ENCODE measurements around the gene DDTL.
"Not testable (repeated sequence)": the region's sequence is repeated elsewhere in the genome, so short reads cannot be mapped to it uniquely, and the experiment has no call there.

DDTL gene

DNA sequence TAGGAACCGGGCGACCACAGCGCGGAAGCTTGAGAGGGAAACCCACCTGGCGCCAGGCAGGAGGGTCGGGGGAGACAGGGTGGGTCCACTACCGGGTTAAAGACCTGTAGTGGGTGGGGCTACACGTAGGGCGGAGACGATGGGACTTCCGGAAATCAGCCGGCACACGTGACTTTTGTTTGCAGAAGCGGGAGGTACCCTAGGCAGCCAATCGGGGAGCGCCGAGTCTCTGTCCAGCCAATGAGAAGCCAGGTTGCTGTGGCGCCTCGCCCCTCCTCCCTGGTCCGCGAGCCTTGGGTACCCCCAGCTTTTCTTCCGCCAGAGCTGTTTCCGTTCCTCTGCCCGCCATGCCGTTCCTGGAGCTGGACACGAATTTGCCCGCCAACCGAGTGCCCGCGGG, at the start of gene DDTL:
TSS of gene DDTL (plus strand) at position 321 of the 400 bp plus-strand sequence. CDS start at position 348, 27 bp downstream.
- CTCF ChIA-PET; POLR2A ChIA-PET; DNase-seq (ENCODE audit: extremely low spot score): not testable (repeated sequence)

GRCh38 chr22:23920267-23920611, 46.4 kb upstream of the DDTL start:
- CTCF ChIA-PET, result interaction anchor here (1.0 to 1.7 kb wide), 2 partner anchors 26 to 32 kb away, joined by 3 to 5 read pairs; partner anchors contain the start of gene MIF
- POLR2A ChIA-PET, result interaction anchor here (1.2 to 1.6 kb wide), 3 partner anchors 22 to 63 kb away, joined by 3 to 14 read pairs (median 6); partner anchors contain the start of genes MIF and SLC2A11
- not testable (repeated sequence) for DNase-seq (ENCODE audit: extremely low spot score)

GRCh38 chr22:23921586-23922201, 45.0 kb upstream of the DDTL start:
- DNase-seq (ENCODE audit: extremely low spot score); CTCF ChIA-PET: not testable (repeated sequence)
- POLR2A ChIA-PET, result interaction anchor here (0.6 to 2.2 kb wide), 3 partner anchors 8 to 64 kb away, joined by 3 to 9 read pairs (median 5); partner anchors contain the start of genes MIF and SLC2A11

DNA sequence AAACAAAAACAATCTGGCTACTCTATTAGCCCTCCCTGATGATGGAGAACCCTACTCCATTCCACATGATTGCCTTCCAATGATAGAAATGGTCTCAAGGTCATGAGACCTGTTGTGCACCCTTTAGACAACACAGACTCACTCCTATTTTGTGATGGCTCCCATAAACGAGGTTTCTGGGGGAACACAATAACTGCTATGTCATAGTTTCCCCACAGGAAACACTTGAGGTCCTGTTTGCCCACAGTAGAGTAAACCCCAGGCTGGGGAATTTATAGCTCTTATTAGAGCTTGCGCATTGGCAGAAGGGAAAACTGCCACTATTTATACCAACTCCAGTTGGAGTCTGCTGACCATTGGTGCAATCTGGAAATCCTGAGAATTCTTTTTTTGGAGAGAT, 43.8 kb upstream of the DDTL start:
- DNase-seq (ENCODE audit: extremely low spot score), result no peak
- ChIA-PET CTCF (no interaction called here), POLR2A (interaction anchor here (2.2 kb wide), 1 partner anchor 9 kb away, joined by 9 read pairs; no protein-coding TSS in a partner anchor)
- TF ChIP-seq ELF4 (IDR thresholded peaks at IDR 0.05), result no peak
- no peak for TF ChIP-seq PKNOX1 (IDR thresholded peaks at IDR 0.05)
- no peak for TF ChIP-seq BHLHE40 (IDR thresholded peaks at IDR 0.05; ENCODE audit: borderline replicate concordance)
- no peak for TF ChIP-seq SUZ12 (IDR thresholded peaks at IDR 0.05)
- TF ChIP-seq HDGF (IDR thresholded peaks at IDR 0.05; ENCODE audit: borderline replicate concordance), result no peak
- no peak for TF ChIP-seq FOXA1 (IDR thresholded peaks at IDR 0.05)
- no peak for TF ChIP-seq CTBP1 (IDR thresholded peaks at IDR 0.05; ENCODE audit: borderline replicate concordance)
- no peak for TF ChIP-seq FOXK2 (IDR thresholded peaks at IDR 0.05)
- no peak for TF ChIP-seq NFRKB (IDR thresholded peaks at IDR 0.05)
- TF ChIP-seq SP1 (IDR thresholded peaks at IDR 0.05), result no peak
- no peak for TF ChIP-seq LEF1 (IDR thresholded peaks at IDR 0.05; ENCODE audit: borderline replicate concordance)
- TF ChIP-seq L3MBTL2 (conservative IDR thresholded peaks at IDR 0.05), result no peak
- TF ChIP-seq ARNT (IDR thresholded peaks at IDR 0.05), result no peak
- TF ChIP-seq TARDBP (IDR thresholded peaks at IDR 0.05), result no peak
- TF ChIP-seq ZNF384 (IDR thresholded peaks at IDR 0.05), result no peak
- no peak for TF ChIP-seq FOXM1 (IDR thresholded peaks at IDR 0.05; ENCODE audit: borderline replicate concordance)

GRCh38 chr22:23925020-23925606, 41.6 kb upstream of the DDTL start:
- ChIA-PET POLR2A (interaction anchor here (1.3 kb wide), 1 partner anchor 11 kb away, joined by 3 read pairs; no protein-coding TSS in a partner anchor), CTCF (no interaction called here)
- no peak for DNase-seq (ENCODE audit: extremely low spot score)
- TF ChIP-seq FOXM1 (IDR thresholded peaks at IDR 0.05; ENCODE audit: borderline replicate concordance) (no peak), LEF1 (IDR thresholded peaks at IDR 0.05; ENCODE audit: borderline replicate concordance) (no peak), SUZ12 (IDR thresholded peaks at IDR 0.05) (no peak), NFRKB (IDR thresholded peaks at IDR 0.05) (no peak), HDGF (IDR thresholded peaks at IDR 0.05; ENCODE audit: borderline replicate concordance) (no peak), TARDBP (IDR thresholded peaks at IDR 0.05) (no peak), PKNOX1 (IDR thresholded peaks at IDR 0.05) (no peak), FOXA1 (IDR thresholded peaks at IDR 0.05) (no peak), ELF4 (IDR thresholded peaks at IDR 0.05) (no peak), L3MBTL2 (conservative IDR thresholded peaks at IDR 0.05) (no peak), ZNF384 (IDR thresholded peaks at IDR 0.05) (no peak), FOXK2 (IDR thresholded peaks at IDR 0.05) (no peak), CTBP1 (IDR thresholded peaks at IDR 0.05; ENCODE audit: borderline replicate concordance) (no peak), BHLHE40 (IDR thresholded peaks at IDR 0.05; ENCODE audit: borderline replicate concordance) (no peak), SP1 (IDR thresholded peaks at IDR 0.05) (no peak), ARNT (IDR thresholded peaks at IDR 0.05) (no peak)

GRCh38 chr22:23926561-23926960, 40.1 kb upstream of the DDTL start:
- POLR2A ChIA-PET, result no interaction called here
- no peak for DNase-seq (ENCODE audit: extremely low spot score)
- CTCF ChIA-PET, result no interaction called here
- TF ChIP-seq BHLHE40 (IDR thresholded peaks at IDR 0.05; ENCODE audit: borderline replicate concordance), result no peak
- no peak for TF ChIP-seq SP1 (IDR thresholded peaks at IDR 0.05)
- no peak for TF ChIP-seq LEF1 (IDR thresholded peaks at IDR 0.05; ENCODE audit: borderline replicate concordance)
- TF ChIP-seq CTBP1 (IDR thresholded peaks at IDR 0.05; ENCODE audit: borderline replicate concordance), result no peak
- TF ChIP-seq L3MBTL2 (conservative IDR thresholded peaks at IDR 0.05), result no peak
- TF ChIP-seq ARNT (IDR thresholded peaks at IDR 0.05), result no peak
- TF ChIP-seq TARDBP (IDR thresholded peaks at IDR 0.05), result no peak

DNA sequence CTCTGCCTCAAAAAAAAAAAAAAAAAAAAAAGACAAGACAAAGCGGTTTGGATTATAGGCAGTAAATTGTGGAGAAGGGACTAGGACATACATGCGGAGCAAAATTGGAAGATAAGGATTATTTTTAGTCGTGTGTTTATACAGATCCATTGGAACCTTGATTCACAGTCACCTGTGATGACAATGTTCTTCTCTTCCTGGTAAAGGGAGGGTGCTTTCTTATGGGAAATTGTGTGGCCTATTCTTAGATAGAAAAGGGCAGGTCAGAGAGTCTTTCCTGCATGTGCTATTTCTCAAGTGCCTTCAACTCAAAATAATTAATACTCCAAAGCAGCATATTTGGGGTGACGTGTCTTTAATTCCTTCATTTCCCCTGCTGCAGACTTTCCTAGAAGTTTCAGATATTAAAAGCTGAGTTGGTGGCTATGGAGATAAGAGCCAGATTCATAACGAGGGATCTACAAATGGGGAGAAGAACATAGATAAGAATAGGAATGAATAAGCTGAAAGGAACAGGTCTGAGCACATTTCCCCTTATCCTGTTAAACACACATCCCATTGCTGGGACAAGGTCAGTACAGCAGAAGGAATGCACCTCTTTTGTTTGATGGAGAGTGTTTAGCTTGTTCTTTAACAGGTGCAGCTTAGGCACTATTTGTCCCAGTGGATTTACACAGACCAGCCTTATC, 28.2 kb upstream of the DDTL start:
- CTCF ChIA-PET, result interaction anchor here (1.2 kb wide), 1 partner anchor 9 kb away, joined by 3 read pairs; no protein-coding TSS in a partner anchor
- POLR2A ChIA-PET, result interaction anchor here (1.4 kb wide), 1 partner anchor 44 kb away, joined by 6 read pairs; the partner anchor contains the start of gene MIF
- DNase-seq (ENCODE audit: extremely low spot score), result no peak
- TF ChIP-seq NFRKB (IDR thresholded peaks at IDR 0.05), result no peak
- no peak for TF ChIP-seq TARDBP (IDR thresholded peaks at IDR 0.05)
- no peak for TF ChIP-seq ELF4 (IDR thresholded peaks at IDR 0.05)
- no peak for TF ChIP-seq ZNF384 (IDR thresholded peaks at IDR 0.05)
- no peak for TF ChIP-seq HDGF (IDR thresholded peaks at IDR 0.05; ENCODE audit: borderline replicate concordance)
- no peak for TF ChIP-seq FOXA1 (IDR thresholded peaks at IDR 0.05)
- TF ChIP-seq FOXM1 (IDR thresholded peaks at IDR 0.05; ENCODE audit: borderline replicate concordance), result no peak
- no peak for TF ChIP-seq FOXK2 (IDR thresholded peaks at IDR 0.05)
- TF ChIP-seq ARNT (IDR thresholded peaks at IDR 0.05), result no peak
- no peak for TF ChIP-seq BHLHE40 (IDR thresholded peaks at IDR 0.05; ENCODE audit: borderline replicate concordance)
- no peak for TF ChIP-seq SP1 (IDR thresholded peaks at IDR 0.05)
- TF ChIP-seq PKNOX1 (IDR thresholded peaks at IDR 0.05), result no peak
- no peak for TF ChIP-seq LEF1 (IDR thresholded peaks at IDR 0.05; ENCODE audit: borderline replicate concordance)
- TF ChIP-seq SUZ12 (IDR thresholded peaks at IDR 0.05), result no peak
- no peak for TF ChIP-seq CTBP1 (IDR thresholded peaks at IDR 0.05; ENCODE audit: borderline replicate concordance)
- no peak for TF ChIP-seq L3MBTL2 (conservative IDR thresholded peaks at IDR 0.05)
